Activated gamma-delta T cell treated with Interleukin-2 at 50 U/mL for 16 hours (primary cell): ENCODE measurements around the gene KIF13A.
"Not testable (repeated sequence)": the region's sequence is repeated elsewhere in the genome, so short reads cannot be mapped to it uniquely, and the experiment has no call there.

Experiments used
- DNase-seq: peaks from one replicate; pipeline ENCODE4 v3.0.0-alpha.2; 2020

KIF13A gene

DNA sequence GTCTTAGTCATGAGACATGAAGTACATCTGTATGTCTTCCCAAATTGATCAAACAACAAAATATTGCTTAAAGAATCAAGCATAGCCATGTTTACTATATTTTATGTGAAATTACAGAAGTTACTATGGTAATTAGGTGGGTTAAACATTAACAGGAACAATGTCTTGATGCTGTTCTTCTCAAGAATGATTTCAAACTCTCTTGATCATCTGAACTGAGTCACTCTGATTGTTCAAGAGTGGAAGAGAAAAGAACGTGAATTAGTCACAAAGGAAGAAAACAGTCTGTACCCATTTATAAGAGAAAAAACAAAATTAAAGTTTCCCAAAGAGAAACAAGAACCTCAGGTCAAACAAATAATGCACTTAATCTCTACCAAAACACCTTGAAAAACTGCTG is 218.6 kb downstream of the KIF13A start:
- no peak for DNase-seq

DNA sequence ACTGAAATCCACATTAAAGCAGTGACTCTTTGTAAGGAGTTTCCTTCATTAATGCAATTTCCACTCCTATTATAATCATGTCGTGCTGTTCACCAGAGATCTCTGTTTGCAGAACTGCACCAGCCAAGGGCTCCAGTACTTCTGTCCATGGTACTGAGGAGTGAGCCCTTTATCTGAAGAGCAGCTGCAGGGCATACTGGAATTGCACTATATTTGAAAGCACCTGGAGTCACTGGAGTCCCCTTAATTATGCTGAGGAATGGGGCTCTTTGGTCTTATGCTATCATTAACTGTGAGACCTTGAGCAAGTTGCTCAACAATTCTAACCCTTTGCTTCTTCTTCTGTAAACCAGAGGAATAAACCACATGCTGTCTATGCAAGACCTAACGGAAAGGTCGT is 219.0 kb downstream of the KIF13A start:
- no peak for DNase-seq

DNA sequence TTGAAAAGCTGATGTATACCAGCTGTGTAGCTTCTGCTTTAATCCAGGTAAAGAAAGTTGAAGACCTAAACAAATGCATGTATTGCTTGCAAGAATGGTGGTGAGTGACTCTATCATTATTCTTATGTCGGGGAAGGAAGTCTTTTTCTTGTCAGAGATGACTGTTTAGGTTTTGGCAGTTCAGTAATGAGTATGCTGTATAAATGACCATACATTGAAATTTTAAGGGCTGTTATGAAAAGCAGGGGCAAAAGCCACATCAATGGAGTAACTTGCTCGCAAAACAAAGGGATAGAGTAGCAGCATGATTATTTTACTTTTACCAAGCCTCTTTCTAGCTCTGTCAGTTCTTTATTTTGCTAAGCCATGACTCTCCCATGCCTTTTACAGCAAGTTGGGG is 224.8 kb downstream of the KIF13A start:
- DNase-seq: no peak

DNA sequence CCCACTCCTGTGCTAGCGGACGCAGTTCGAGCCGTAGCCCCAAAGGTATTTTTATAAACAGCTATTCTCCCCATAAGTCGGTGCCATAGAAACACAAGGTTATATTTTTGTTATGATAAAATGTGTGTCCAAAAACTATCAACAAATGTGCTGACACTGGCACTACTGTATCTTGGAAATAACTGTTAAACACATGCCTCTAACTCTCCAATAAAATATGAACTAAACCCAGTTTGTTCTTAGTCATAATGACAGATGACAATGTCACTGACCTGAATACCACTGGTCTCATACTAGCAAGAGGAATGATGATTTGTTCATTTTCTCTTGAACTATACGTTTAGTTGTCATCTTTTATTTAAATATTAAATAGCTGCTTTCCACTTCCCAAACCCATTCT is 229.3 kb downstream of the KIF13A start:
- no peak for DNase-seq

DNA sequence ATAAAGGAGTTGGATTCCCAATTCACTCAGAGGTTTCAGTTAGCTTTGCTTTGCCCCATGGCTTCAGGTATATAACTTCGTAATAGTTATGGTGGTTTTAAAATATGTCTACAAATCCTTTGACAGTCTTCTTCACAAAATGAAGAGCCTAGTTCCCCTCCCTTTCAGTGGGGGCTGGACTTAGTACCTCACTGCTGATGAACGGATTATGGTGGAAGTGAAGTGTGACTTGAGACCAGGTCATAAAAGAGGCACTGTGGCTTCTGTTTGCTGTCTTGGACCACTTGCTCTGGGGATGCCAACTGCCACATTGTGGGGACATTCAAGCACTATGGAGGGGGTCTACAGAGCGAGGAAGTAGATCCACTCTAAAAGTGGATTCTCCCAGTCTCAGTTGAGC is 233.2 kb downstream of the KIF13A start:
- DNase-seq: no peak

DNA sequence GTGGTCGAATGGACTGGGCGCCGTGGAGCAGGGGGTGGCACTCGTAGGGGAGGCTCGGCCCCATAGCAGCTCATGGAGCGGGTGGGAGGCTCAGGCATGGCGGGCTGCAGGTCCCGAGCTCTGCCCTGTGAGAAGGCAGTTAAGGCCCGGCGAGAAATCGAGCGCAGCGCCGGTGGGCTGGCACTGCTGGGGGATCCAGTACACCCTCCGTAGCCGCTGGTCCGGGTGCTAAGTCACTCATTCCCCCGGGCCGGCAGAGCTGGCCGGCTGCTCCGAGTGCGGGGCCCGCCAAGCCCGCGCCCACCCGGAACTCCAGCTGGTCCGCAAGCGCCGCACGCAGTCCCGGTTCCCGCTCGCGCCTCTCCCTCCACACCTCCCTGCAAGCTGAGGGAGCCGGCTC is 242.1 kb downstream of the KIF13A start:
- DNase-seq: not testable (repeated sequence)

DNA sequence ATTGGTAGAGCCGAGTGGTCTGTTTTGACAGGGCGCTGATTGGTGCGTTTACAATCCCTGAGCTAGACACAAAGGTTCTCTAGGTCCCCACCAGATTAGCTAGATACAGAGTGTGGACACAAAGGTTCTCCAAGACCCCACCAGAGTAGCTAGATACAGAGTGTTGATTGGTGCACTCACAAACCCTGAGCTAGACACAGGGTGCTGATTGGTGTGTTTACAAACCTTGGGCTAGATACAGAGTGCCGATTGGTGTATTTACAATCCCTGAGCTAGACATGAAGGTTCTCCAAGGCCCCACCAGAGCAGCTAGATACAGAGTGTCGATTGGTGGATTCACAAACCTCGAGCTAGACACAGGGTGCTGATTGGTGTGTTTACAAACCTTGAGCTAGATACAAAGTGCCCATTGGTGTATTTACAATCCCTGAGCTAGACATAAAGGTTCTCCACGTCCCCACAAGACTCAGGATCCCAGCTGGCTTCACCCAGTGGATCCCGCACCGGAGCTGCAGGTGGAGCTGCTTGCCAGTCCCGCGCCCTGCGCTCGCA is 242.6 kb downstream of the KIF13A start:
- DNase-seq: not testable (repeated sequence)

DNA sequence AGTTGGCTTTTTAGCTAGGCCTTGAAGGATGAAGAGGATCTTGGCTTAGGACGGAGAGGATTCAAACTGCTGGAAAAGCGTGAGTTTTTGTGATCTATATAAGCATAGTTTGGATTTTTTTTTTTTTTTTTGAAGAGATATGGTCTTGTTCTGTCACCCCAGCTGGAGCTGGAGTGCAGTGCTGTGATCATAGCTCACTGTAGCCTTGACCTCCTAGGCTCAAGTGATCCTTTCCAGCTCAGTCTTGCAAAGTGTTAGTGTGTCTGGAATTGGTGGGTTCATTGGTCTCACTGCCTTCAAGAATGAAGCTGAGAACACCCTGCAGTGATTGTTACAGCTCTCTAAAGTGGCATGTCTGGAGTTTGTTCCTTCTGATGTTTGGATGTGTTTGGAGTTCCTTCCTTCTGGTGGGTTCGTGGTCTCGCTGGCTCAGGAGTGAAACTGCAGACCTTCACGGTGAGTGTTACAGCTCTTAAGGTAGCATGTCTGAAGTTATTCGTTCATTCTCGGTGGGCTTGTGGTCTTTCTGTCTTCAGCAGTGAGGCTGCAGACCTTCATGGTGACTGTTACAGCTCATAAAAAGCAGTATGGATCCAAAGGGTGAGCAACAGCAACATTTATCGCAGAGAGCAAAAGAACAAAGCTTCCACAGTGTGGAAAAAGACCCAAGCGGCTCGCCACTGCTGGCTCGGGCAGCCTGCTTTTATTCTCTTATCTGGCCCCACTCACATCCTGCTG is 243.2 kb downstream of the KIF13A start:
- DNase-seq: no peak

DNA sequence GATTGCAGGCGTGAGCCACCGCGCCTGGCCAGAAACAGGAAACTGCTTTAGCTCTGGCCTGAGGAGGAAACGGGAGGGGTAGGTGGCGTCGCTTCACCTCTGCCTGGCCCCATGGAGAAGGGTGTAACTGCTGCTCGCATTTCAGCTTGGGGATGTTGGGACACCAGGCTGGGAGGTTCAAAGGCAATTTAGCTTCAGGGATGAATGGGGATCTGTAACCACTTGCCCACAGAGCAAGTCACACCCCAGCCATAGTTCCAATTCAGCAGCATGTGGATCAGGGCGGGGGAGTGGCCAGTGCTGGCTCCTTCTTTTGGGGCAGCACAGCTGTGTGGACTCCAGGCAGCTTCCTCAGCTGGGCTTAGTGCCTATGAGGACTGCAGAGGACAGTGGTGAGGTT is 245.9 kb downstream of the KIF13A start:
- no peak for DNase-seq

DNA sequence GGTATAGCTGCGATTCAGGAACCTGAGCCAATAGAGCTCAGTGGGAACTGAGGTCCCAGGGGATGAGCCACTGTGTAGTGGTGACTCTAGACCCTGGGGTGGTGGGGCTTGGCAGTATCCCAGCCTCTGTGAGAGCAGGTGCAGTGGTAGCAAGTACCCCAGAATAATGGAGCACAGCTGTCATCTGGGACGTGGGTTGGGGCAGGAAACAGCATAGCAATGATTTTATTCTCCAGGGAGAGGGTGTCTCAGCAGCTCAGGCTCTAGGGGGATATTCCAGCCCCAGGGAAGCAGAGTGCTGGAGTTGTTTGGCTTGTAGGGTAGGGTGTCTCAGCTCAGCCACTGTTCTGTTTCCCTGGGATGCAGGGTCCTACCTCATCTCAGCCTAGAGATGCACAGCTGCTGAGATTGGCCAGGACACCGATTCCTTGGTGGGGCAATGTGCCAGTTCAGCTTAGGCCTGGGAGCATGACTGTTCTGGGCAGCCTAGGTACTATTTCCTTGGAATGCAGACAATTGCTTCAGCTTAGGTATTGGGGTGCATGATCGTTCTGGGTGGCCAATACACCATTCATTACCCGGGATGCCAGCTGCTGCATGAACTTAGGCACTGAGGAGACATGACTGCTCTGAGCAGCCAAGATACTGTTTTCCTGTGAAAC is 246.7 kb downstream of the KIF13A start:
- DNase-seq: no peak

DNA sequence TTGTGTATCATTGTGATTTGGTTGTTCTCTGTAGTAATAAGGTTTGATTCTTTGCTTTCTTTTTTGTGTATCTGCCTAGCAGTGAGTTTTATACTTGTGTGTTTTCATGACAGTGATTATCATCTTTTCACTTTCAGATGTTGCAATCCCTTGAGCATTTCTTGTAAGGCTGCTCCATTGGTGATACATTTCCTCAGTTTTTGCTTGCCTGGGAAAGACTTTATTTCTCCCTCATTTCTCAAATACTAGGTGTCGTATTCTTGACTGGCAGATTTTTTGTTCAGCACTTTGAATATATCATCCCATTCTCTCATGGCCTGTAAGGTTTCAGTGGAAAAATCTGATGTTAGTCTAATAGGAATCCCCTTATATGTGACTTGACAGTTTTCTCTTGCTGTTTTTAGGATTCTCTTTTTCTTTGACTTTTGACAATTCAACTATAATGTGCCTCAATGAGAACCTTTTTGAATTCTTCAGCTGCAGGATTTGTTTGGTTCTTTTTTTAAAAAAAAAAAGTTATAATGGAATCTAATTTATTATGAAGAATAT is 249.7 kb downstream of the KIF13A start:
- no peak for DNase-seq

DNA sequence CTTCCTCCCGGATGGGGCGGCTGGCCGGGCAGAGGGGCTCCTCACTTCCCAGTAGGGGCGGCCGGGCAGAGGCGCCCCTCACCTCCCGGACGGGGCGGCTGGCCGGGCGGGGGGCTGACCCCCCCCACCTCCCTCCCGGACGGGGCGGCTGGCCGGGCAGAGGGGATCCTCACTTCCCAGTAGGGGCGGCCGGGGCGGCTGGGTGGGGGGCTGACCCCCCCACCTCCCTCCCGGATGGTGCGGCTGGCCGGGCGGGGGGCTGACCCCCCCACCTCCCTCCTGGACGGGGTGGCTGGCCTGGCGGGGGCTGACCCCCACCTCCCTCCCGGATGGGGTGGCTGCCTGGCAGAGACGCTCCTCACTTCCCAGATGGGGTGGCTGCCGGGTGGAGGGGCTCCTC is 252.1 kb downstream of the KIF13A start:
- not testable (repeated sequence) for DNase-seq

DNA sequence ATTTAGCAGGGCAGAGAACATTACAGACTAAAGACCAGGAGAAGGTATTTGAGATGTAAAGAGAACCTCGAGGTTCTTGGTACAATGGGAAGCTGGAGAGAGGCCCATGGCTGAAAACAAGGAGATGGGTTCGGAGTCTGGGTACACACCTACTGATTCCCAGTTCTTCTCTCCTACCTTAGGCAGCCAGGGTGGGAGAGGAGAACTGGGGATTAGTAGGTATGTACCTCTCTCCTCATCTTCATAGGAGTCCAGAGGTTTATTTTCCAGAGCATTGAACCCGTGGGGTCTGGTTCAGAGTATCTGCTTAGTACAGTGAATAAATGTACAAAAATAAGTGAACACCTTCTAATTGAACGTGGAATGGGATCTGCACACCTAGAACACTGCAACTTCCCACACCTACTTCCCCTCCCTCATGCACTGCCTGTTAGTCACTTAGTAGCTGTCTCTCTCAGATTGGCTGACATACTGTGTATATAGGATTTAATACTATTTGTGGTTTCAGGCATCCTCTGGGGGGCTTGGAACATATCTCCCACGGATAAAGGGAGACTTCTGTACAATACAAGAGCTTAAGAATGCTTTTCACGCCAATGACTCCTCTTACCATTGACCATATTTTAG is 257.2 kb downstream of the KIF13A start:
- no peak for DNase-seq

DNA sequence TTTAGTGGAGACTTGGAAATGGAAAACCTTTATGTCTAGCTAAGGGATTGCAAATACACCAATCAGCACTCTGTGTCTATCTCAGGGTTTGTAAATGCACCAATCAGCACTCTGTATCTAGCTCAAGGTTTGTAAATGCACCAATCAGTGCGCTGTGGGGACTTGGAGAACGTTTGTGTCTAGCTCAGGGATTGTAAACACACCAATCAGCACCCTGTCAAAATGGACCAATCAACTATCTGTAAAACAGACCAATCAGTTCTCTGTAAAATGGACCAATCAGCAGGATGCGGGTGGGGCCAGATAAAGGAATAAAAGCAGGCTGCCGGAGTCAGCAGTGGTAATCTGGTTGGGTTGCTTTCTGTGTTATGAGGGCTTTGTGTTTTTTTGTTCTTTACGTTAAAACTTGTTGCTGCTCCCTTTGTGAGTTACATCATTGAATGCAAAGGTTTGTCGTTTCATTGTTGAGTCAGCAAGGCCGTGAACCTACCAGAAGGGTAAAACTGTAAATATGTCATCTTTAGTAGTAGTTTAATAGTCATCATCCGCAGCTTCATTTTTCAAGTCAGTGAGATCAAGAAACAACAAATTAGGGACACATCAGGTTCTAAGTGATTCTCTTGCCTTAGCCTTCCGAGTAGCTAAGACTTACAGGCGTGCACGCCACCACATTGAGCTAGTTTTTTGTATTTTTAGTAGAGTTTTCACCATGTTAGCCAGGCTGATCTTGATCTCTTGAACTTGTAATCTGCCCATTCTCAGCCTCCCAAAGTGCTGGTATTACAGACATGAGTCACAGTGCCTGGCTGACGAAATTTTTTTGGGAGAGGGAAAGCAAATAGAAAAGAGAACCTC is 258.0 kb downstream of the KIF13A start:
- no peak for DNase-seq

DNA sequence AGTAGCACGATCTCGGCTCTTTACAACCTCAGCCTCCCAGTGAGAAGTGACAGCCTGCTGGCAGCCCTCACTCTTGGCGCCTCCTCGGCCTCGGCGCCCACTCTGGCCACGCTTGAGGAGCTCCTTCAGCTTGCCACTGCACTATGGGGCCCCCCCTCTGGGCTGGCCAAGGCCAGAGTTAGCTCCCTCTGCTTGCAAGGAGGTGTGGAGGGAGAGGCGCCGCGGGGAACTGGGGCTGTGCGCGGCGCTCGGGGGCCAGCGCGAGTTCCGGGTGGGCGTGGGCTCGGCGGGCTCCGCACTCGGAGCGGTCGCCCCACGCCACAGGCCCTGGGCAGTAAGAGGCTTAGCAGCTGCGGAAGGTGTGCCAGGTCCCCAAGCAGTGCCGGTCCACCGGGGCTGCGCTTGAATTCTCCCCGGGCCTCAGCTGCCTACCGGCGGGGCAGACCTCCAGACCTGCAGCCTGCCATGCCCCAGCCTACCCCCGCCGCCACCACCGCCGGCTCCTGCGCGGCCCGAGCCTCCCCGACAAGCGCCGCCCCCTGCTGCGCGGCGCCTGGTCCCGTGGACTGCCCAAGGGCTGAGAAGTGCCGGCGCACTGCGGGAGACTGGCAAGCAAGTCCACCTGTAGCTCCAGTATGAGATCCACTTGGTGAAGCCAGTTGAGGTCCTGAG is 258.7 kb downstream of the KIF13A start:
- no peak for DNase-seq

DNA sequence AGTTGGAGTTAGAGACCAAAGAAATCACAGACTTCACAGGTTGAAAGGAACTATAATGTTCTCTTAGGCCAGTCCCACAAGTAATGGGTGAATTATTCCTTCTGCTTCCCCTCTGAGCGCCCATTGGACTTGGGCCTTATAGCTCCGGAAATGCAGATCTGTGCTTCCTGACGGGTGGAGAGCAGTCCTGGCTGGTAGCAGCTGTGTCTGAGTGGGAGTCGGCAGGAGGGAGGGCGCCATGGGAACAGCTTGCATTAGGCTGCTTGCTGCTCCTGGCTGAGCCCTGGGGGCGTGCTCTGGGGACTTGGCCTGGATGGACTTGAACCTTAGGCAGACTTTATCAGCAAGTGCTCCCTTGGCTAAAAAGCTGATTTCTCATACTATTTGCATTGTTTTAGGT is 262.4 kb downstream of the KIF13A start:
- DNase-seq: no peak

DNA sequence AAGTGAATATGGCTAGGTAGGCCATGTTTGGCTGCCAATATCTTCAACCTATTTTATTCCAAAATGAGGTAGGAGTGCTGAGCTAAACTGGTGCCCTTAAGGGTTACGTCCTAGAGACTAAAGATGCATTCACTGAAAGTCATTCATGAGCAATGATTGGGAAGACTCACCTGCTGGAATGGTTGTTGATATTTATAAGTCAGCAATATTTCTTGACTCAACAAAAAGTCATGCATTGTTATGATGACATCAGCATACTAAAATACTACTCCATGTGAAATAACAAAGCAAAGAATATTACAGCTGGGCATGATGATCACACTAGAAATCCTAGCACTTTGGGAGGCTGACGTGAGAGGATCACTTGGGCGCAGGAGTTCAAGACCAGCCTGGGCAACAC is 263.1 kb downstream of the KIF13A start:
- DNase-seq: no peak

DNA sequence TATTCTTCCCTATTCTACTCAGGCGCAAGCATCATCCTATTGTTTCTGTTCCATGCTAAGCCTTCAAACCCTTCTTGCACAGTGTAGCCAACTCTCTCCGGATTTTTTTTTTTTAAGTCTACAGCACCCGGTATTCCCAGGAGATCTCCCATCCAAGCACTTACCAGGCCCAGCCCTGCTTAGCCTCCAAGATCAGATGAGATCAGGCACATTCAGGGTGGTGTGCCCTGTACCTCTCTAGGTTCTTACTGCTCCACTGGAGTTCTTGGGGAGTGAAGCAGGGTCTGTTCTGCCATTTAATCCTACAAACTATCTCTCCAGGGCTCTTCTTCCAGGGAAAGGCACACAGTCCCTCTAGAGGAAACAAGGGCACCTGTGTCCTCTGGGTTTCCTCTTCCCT is 265.8 kb downstream of the KIF13A start:
- DNase-seq: no peak

DNA sequence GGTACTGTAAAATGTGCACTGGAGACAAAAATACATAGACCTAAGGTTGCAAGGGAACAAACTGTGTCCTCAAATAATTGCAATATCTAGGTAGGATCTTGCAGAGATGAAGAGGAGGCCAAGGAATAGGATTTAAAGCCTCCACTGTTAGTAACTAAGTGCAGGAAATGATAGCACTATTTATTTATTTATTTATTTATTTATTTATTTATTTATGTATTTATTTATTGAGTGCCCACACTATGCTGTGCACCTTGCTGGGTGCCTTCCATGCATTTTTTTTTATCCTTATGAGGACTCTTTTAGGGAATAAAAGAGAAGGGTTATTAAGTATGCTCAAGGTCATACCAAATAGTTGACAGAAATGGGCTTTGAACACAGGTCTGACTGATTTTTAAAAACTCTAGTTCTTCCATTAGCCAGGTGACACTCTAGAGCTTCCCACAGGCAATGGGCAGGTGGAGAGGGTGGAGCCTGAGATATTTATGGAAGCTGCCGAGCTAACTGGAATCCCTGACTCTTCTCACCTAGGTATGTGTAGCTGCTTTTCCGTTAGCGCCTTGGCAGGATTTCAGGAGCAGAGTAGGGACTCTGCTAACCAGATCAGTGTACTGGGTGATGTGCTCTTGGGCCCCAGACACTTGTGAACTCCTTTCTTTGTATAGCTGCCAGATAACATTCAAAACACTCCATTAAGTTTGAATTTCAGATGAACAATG is 268.0 kb downstream of the KIF13A start:
- no peak for DNase-seq

DNA sequence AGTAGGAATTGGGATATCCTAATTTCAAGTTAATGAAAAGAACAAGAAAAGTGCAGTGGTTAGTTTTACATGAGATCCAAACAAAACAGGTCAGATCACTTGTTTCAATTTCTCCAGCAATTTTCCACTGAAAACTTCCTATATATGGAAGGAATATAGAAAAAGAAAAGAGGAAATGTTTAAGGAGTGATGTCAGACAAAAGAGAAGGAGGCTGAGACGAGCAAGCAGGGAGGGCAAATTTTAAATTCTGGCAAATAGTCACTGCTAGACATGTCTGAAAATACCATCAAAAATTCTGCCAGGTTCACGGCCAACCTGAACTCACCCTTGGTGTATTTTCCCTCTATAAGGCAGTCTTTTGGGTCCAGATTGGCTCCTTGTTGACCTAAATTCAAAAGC is 271.2 kb downstream of the KIF13A start:
- DNase-seq: no peak
